Measurements from ENCODE around the gene SHOC2. TPM values are rescaled to one million over a fixed set of nuclear protein-coding genes. Genes with fewer than 3 reads are reported as not detected.
"Not testable (repeated sequence)": the region's sequence is repeated elsewhere in the genome, so short reads cannot be mapped to it uniquely, and the experiment has no call there.

Gene SHOC2
- total and polyA plus RNA-seq, 2 donors from 2014 or later: 18.0 to 66.8 TPM

DNA sequence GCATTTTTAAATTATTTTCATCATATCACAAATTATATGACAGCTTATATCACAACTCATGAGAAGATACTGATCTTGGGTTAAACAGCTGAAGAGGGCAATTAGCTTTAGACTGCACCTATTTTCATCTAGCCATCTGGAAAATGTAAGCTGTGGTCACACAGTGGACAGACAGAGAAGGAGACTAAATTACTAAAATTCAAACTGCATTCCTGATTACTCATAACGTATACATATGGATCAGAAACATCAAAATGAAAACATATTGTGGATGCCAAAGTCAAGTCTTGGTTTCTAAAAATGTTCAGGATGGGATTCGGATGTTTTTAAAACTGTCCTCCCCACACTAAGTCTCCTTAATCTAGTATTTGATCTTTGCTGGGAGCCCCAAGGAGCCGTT lies 7.0 kb upstream of the SHOC2 start:
- Histone ChIP-seq H3K27ac (ENCODE audit: low read depth in 2 of 2, low read length in 2 of 2) (no peak overlapping the region), H3K4me3 (ENCODE audit: low read length in 3 of 3) (no peak overlapping the region), H3K9ac (ENCODE audit: low read length in 3 of 3) (no peak overlapping the region), H3K36me3 (ENCODE audit: control insufficient read depth in 2 of 3, insufficient read depth in 3 of 3, low read length in 3 of 3) (peaks cover 0 to 2% (median 0%) of the 10 kb centered on the region in 3 donors), H3K9me3 (ENCODE audit: control insufficient read depth in 2 of 3, insufficient read depth in 1 of 3, low read length in 3 of 3) (no peaks in the 10 kb centered on the region), H3K27me3 (ENCODE audit: control insufficient read depth, insufficient read depth, low read length) (no peaks in the 10 kb centered on the region), H3K4me1 (ENCODE audit: control insufficient read depth in 2 of 3, insufficient read depth in 2 of 3, low read depth in 1 of 3, low read length in 3 of 3) (no peaks in the 10 kb centered on the region)
- TF ChIP-seq, protein P1, sequence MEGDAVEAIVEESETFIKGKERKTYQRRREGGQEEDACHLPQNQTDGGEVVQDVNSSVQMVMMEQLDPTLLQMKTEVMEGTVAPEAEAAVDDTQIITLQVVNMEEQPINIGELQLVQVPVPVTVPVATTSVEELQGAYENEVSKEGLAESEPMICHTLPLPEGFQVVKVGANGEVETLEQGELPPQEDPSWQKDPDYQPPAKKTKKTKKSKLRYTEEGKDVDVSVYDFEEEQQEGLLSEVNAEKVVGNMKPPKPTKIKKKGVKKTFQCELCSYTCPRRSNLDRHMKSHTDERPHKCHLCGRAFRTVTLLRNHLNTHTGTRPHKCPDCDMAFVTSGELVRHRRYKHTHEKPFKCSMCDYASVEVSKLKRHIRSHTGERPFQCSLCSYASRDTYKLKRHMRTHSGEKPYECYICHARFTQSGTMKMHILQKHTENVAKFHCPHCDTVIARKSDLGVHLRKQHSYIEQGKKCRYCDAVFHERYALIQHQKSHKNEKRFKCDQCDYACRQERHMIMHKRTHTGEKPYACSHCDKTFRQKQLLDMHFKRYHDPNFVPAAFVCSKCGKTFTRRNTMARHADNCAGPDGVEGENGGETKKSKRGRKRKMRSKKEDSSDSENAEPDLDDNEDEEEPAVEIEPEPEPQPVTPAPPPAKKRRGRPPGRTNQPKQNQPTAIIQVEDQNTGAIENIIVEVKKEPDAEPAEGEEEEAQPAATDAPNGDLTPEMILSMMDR (IDR thresholded peaks at IDR 0.05; ENCODE audit: borderline replicate concordance, extremely low read depth, insufficient read depth): no peak
- FAIRE-seq (no peak), DNase-seq (no peak)
- intact Hi-C loops (cut with DNase I): no loop called here

DNA sequence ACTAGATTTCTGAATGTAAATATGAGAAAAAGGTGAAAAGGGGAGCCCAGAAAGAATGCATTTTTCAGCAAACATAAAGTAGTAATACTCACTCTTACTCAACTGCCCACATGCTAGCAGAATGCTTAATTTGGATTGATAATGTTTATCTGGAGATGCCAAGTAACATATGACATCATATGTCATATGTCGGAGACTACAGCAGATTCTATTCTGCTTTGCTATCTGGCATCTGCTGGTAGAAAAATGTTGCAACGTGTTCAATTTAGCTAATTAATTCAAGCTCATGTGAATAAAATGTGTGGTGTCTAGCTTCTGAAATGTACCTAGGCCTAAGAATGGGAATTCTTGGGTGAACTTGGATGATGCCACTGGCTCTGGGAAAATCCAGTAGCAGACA lies 5.0 kb upstream of the SHOC2 start:
- TF ChIP-seq, protein P1 (IDR thresholded peaks at IDR 0.05; ENCODE audit: borderline replicate concordance, extremely low read depth, insufficient read depth): no peak
- H3K36me3 ChIP-seq (ENCODE audit: control insufficient read depth in 2 of 3, insufficient read depth in 3 of 3, low read length in 3 of 3): peaks cover 0 to 2% (median 0%) of the 10 kb centered on the region in 3 donors
- H3K4me3 ChIP-seq (ENCODE audit: low read length in 3 of 3): no peak overlapping the region
- H3K4me1 ChIP-seq (ENCODE audit: control insufficient read depth in 2 of 3, insufficient read depth in 2 of 3, low read depth in 1 of 3, low read length in 3 of 3): peaks cover 2 to 6% (median 3%) of the 10 kb centered on the region in 3 donors
- intact Hi-C loops (cut with DNase I): no loop called here
- H3K9ac ChIP-seq (ENCODE audit: low read length in 3 of 3): no peak overlapping the region
- FAIRE-seq (no peak), DNase-seq (no peak)
- no peaks in the 10 kb centered on the region for H3K9me3 ChIP-seq (ENCODE audit: control insufficient read depth in 2 of 3, insufficient read depth in 1 of 3, low read length in 3 of 3)
- no peaks in the 10 kb centered on the region for H3K27me3 ChIP-seq (ENCODE audit: control insufficient read depth, insufficient read depth, low read length)
- H3K27ac ChIP-seq (ENCODE audit: low read depth in 2 of 2, low read length in 2 of 2): no peak overlapping the region

- no peak overlapping the region for H3K4me3 ChIP-seq (ENCODE audit: low read length in 3 of 3)
- H3K27me3 ChIP-seq (ENCODE audit: control insufficient read depth, insufficient read depth, low read length): no peaks in the 10 kb centered on the region
- FAIRE-seq (no peak), DNase-seq (peak in 2 of 5 donors; percentile 12 to 29)
- H3K36me3 ChIP-seq (ENCODE audit: control insufficient read depth in 2 of 3, insufficient read depth in 3 of 3, low read length in 3 of 3): peaks cover 0 to 1% (median 0%) of the 10 kb centered on the region in 3 donors
- intact Hi-C loops (cut with DNase I): no loop called here
- H3K9me3 ChIP-seq (ENCODE audit: control insufficient read depth in 2 of 3, insufficient read depth in 1 of 3, low read length in 3 of 3): no peaks in the 10 kb centered on the region
- TF ChIP-seq, protein P1 (IDR thresholded peaks at IDR 0.05; ENCODE audit: borderline replicate concordance, extremely low read depth, insufficient read depth): no peak
- H3K4me1 ChIP-seq (ENCODE audit: control insufficient read depth in 2 of 3, insufficient read depth in 2 of 3, low read depth in 1 of 3, low read length in 3 of 3): peaks cover 2 to 6% (median 3%) of the 10 kb centered on the region in 3 donors
- no peak overlapping the region for H3K27ac ChIP-seq (ENCODE audit: low read depth in 2 of 2, low read length in 2 of 2)
- H3K9ac ChIP-seq (ENCODE audit: low read length in 3 of 3): no peak overlapping the region
These were observed 4.4 kb upstream of the SHOC2 start for GRCh38 chr10:110915035-110915434.

DNA sequence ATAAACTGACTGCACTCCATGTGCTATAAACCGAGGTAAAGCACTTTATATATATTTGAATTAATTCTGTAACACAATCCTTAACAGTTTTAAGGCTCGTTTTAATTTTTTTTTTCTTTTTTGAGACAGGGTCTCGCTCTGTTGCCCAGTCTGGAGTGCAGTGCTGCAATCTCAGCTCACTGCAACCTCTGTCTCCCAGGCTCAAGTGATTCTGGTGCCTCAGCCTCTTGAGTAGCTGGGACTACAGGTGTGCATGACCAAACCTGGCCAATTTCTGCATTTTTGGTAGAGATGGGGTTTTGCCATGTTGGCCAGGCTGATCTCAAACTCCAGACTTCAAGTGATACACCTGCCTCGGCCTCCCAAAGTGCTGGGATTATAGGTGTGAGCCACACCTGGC lies 3.8 kb upstream of the SHOC2 start:
- FAIRE-seq; intact Hi-C loops (cut with DNase I); H3K27ac ChIP-seq (ENCODE audit: low read depth in 2 of 2, low read length in 2 of 2): not testable (repeated sequence)

More for the DNA sequence above, 3.8 kb upstream of the SHOC2 start:
- H3K9ac ChIP-seq (ENCODE audit: low read length in 3 of 3); H3K4me3 ChIP-seq (ENCODE audit: low read length in 3 of 3); H3K27me3 ChIP-seq (ENCODE audit: control insufficient read depth, insufficient read depth, low read length); H3K36me3 ChIP-seq (ENCODE audit: control insufficient read depth in 2 of 3, insufficient read depth in 3 of 3, low read length in 3 of 3); H3K9me3 ChIP-seq (ENCODE audit: control insufficient read depth in 2 of 3, insufficient read depth in 1 of 3, low read length in 3 of 3); DNase-seq; H3K4me1 ChIP-seq (ENCODE audit: control insufficient read depth in 2 of 3, insufficient read depth in 2 of 3, low read depth in 1 of 3, low read length in 3 of 3): not testable (repeated sequence)

Measured in kidney (tissue), 14 donors.